Endometrial microvascular endothelial cells (primary cell): ENCODE measurements around the gene TEX22. TPM values are rescaled to one million over a fixed set of nuclear protein-coding genes. Genes with fewer than 3 reads are reported as not detected.

ENCODE experiments used
- in situ Hi-C: cut with HindIII; loops from 2 replicates; pipeline ENCODE4 v1.10.0; 2017; ENCODE audit warnings: low sequenced_read_pairs, low pct_unique_long_range_greater_than_20kb; ENCODE audit errors: inconsistent ontology term
- total RNA-seq: library from RNA; depleted of rRNA; stranded (reverse); fragments of >200 nt; gene quantifications from one replicate; pipeline ENCODE4 v1.2.3, GENCODE V29; 2015; ENCODE audit errors: inconsistent ontology term

Gene TEX22
- total RNA-seq, 1 donor from 2014 or later: not detected

GRCh38 chr14:105460616-105461015 lies 62.3 kb downstream of the TEX22 start:
- in situ Hi-C loops: no loop called here

DNA sequence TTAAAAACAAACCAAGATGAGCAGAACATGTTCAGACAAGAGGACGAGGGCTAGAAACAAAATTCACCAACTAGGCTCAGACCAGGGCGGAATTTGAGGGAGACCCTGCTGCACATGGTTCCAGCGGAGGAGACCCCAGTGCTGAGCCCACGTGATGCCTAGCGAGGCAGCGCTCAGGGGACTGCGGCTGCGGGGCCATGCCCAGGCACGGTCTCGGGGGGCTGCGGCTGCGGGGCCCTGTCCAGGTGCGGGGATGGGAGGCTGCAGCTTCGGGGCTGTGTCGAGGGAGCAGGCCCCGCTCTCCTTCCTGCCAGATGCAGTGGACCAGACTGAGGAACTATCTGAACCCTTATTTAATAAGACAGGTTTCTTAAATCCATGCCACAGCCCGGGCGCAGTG lies 63.6 kb downstream of the TEX22 start:
- in situ Hi-C loops: no loop called here

Other genes starting within 250 kb of the TEX22 start
- gene JAG2, start 229.8 kb upstream of the TEX22 start, total RNA-seq: 15.2 TPM
- gene NUDT14, start 217.2 kb upstream of the TEX22 start, total RNA-seq: 29.8 TPM
- 101 TPM for gene BTBD6, start 150.0 kb upstream of the TEX22 start, total RNA-seq
- 32.7 TPM for gene BRF1, start 97.5 kb upstream of the TEX22 start, total RNA-seq
- 52.4 TPM for gene PACS2, start 83.8 kb upstream of the TEX22 start, total RNA-seq
- gene MTA1, start 21.3 kb downstream of the TEX22 start, total RNA-seq: 54.6 TPM
- gene CRIP2, start 76.3 kb downstream of the TEX22 start, total RNA-seq: 262 TPM
- not detected for gene CRIP1, start 88.3 kb downstream of the TEX22 start, total RNA-seq
- 24.6 TPM for gene TEDC1, start 92.7 kb downstream of the TEX22 start, total RNA-seq
- 2.9 TPM for gene TMEM121, start 128.0 kb downstream of the TEX22 start, total RNA-seq